Stromal cell of bone marrow (primary cell): Measurements from ENCODE around the gene PHTF2.
"Not testable (repeated sequence)": the region's sequence is repeated elsewhere in the genome, so short reads cannot be mapped to it uniquely, and the experiment has no call there.

Source experiments
- DNase-seq: peaks from one replicate; pipeline ENCODE4 v3.0.0-alpha.2; 2012; ENCODE audit warnings: low read depth

PHTF2 gene

DNA sequence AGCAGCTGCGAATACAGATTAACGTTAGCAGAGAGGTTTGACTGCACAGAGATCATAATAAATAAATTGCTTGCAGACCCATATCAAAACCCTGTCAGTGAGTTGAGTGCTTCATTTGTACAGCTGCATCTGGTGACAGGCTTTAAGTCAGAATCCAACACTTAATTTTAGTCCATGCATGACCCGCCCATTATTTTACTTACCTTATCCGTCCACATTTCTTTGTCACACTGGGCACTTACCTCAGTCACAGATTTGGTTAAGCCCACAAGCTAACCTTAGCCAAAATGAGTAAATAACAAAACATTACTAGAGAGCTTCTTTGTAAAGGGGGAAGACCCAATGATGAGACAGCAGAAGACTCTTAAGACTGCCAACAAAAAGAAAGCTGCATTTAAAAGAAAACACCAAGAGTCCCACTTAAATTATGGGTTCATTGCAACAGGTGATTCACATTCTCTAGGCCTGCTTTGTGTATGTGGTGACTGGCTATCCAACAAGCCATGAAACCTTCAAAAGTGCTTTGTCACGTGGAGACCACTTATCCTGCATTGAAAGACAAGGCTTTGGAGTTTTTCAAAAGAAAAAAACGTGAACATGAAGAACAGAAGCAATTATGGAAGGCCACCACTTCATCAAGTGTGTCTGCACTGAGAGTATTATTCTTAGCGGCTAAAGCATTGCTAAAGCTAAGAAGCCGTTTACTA, 32.2 kb downstream of the PHTF2 start:
- DNase-seq, result no peak

GRCh38 chr7:77831481-77831880, 32.9 kb downstream of the PHTF2 start:
- no peak for DNase-seq

- no peak for DNase-seq
Measured at GRCh38 chr7:77831953-77832352, 33.4 kb downstream of the PHTF2 start.

GRCh38 chr7:77833136-77833535, 34.6 kb downstream of the PHTF2 start:
- no peak for DNase-seq

GRCh38 chr7:77836425-77836824, 37.9 kb downstream of the PHTF2 start:
- DNase-seq, result not testable (repeated sequence)

- no peak for DNase-seq
Measured at GRCh38 chr7:77837275-77837674, 38.7 kb downstream of the PHTF2 start.

DNA sequence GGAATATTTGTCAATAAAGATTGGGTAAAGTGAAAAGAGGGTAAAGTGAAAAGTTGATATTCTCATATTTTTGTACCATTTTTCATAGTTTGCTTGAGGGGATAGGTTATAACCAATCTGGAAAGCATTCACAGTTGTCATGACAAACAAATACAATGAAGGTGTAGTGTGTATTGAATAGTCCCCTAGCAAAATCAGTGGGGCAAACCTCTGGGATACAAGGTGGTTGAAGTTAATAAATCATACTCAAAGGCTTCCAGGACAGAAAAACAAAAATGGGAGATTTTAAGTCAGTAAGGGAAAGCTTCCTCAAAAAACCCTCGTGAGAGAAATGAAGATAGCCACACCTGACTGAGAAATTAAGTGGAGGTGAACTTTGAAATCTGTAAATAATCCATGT, 39.4 kb downstream of the PHTF2 start:
- no peak for DNase-seq

- no peak for DNase-seq
Measured at GRCh38 chr7:77838929-77839491, 40.4 kb downstream of the PHTF2 start.

- no peak for DNase-seq
Measured at GRCh38 chr7:77839919-77840318, 41.3 kb downstream of the PHTF2 start.

GRCh38 chr7:77843194-77843593, 44.6 kb downstream of the PHTF2 start:
- no peak for DNase-seq

GRCh38 chr7:77846317-77847092, 47.9 kb downstream of the PHTF2 start:
- DNase-seq, result no peak

DNA sequence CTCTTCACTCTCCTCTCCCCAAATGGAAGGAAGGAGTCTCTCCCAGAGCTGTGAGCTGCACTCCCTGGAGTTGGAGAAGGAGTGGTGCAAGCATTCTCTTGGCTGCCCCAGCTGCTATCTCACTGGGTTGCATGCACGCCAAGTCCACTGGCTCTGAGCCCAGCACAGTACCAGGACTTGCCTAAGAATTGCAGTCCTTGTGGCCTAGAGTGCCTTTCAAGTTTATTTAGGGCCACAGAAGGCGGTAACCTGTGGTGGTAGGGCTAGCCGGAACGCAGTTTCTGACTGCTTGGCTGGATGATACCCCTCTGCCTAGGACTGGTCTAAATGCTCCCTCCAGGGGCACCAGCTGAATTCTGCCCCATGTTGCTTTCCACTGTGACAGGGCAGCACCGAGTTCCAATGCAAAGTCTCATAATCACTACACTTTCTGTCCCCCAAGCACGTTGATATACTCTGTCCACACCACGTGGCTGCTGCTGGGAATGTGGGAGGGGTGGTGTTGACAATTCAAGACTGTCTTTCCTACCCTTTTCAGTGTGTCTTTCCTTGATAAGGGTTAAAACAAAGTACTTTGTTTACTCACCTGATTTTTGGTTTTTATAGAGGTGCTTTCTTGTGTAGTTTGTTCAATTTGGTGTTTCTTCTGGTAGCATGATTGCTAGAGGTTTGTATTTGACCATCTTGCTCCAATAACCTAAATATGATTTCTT, 57.0 kb downstream of the PHTF2 start:
- DNase-seq, result no peak

- DNase-seq, result no peak
Measured at GRCh38 chr7:77858278-77858677, 59.7 kb downstream of the PHTF2 start.

DNA sequence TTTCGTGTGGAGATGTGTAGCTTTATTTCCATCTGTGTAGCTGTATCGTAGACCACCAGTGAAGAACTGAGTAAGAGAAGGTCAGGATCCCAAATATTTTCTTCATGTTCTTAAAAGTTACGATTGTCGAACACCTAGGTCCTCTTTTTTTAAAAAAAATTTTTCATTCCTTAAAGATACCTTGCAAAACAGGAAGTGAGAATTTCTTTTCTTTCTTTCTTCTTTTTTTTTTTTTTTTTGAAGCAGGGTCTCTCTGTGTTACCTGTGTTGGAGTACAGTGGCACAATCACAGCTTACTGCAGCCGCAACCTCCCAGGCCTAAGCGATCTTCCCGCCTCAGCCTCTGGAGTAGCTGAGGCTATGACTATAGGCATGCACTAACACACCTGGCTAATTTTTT, 60.8 kb downstream of the PHTF2 start:
- DNase-seq, result no peak

DNA sequence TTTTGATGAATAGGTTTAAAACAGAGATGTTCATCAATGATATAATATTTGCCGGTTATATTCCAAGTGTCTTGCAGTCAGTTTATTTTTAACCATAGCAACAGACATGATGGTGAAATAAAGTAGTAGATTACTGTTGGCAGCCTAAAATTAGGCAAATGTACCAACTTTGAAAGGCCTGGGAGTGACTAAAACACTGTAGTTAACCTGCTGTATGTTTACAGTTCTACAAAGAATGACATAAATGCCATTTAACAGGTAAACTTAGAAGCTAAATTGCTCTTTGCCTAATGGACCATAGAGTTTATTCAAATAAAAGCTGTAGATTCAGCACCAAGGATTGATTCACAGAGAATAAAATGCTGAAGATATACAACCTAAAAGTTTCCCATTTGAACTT, 64.1 kb downstream of the PHTF2 start:
- no peak for DNase-seq

DNA sequence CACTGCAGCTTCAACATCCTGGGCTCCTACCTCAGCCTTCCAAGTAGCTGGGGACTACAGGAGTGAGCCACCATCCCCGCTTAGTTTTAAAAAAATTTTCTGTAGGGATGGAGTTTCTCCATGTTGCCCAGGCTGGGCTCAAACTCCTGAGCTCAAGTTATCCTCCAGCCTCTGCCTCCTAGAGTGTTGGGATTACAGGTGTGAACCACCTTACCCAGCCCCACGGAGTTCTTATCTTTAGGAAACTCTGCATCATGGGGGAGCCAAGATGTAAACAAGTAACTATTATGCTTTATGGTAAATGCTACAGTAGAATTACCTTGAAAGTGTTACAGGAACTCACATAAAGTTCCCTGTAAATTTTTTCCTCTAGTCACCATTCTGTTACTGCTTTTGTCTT, 65.3 kb downstream of the PHTF2 start:
- no peak for DNase-seq

- DNase-seq, result no peak
Measured at GRCh38 chr7:77866370-77866769, 67.8 kb downstream of the PHTF2 start.

DNA sequence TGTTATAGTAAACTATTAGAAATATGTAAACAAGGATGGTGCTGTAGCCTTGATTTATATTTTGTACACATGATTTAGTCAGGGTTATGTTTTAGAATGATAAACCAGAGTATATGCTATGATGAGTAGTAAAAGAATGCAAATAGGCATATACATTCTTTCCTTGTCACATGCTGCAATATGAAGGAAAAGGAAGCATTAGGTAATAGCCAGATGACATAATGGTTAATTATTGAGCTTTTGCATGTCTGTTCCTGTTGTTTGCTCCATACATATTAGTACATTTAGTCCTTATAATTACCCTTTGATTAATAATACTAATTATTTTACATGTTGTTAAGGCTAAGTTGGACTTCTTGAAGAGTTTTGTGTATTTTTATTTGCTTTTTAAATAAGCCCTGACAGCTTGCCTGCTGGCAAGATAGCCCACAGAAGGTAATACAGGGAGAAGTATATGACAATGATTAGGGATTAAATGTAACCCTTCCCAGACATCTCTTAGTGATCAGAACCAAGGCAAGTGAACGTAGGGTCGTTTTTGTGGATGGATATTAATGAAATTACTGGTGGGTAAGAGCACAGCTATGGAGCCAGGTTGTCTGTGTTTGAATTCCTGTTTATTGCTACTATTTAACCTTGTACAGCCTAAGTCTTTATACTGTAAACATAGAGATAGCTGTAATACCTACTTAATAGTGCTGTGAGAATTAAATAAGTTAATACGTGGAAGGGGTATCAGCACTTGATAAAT, 68.4 kb downstream of the PHTF2 start:
- no peak for DNase-seq

DNA sequence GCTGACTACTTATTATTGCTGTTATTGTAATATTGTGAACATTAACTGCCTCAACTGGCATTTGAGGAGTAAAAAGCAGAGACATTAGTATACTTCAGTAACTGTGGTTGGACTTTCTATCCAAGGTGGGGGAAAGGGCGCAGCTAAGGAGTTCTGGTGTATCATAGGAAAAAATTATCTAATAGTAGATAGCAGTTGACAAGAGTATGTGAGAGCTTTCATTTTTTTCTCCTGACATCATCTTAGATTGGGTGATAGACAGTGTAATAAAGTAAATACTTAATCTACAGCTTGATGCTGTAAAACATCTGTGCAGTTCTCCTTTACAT, 68.9 kb downstream of the PHTF2 start:
- no peak for DNase-seq

GRCh38 chr7:77872256-77872655, 73.7 kb downstream of the PHTF2 start:
- not testable (repeated sequence) for DNase-seq

GRCh38 chr7:77873416-77874327, 75.1 kb downstream of the PHTF2 start:
- DNase-seq, result not testable (repeated sequence)
